IPS-18c (cell line): ENCODE results near the gene CCDC178.

Experiments
- H3K4me3 ChIP-seq: 2 replicates; pipeline ENCODE4 v1.7.0; 2013; ENCODE audit warnings: low read depth, mild to moderate bottlenecking, low read length, moderate library complexity; ENCODE audit not compliant: insufficient read depth
- H3K9me3 ChIP-seq: one replicate; pipeline ENCODE4 v1.6.1; 2013; ENCODE audit warnings: mild to moderate bottlenecking, low read length, moderate library complexity; ENCODE audit not compliant: control insufficient read depth, insufficient read depth

Gene CCDC178

GRCh38 chr18:32899819-32900218 lies 540.7 kb downstream of the CCDC178 start:
- peaks cover 6% of the 10 kb centered on the region for H3K9me3 ChIP-seq

GRCh38 chr18:32896776-32897547 lies 543.6 kb downstream of the CCDC178 start:
- peaks cover 6% of the 10 kb centered on the region for H3K9me3 ChIP-seq
- 0 out of 2 replicates have a peak overlapping the region, but pooled peaks have one; percentile 16 for H3K4me3 ChIP-seq

More at GRCh38 chr18:32899819-32900218, 540.7 kb downstream of the CCDC178 start:
- H3K4me3 ChIP-seq = no peak overlapping the region

GRCh38 chr18:32893915-32894314 lies 546.6 kb downstream of the CCDC178 start:
- peaks cover 6% of the 10 kb centered on the region for H3K9me3 ChIP-seq

GRCh38 chr18:32891797-32892196 lies 548.7 kb downstream of the CCDC178 start:
- Histone ChIP-seq H3K9me3 (no peaks in the 10 kb centered on the region), H3K4me3 (no peak overlapping the region)

More at GRCh38 chr18:32893915-32894314, 546.6 kb downstream of the CCDC178 start:
- no peak overlapping the region for H3K4me3 ChIP-seq

- Histone ChIP-seq H3K9me3 (no peaks in the 10 kb centered on the region), H3K4me3 (no peak overlapping the region)
These were observed 549.4 kb downstream of the CCDC178 start for GRCh38 chr18:32891130-32891529.

- H3K4me3 ChIP-seq = no peak overlapping the region
- H3K9me3 ChIP-seq = no peaks in the 10 kb centered on the region
These were observed 550.6 kb downstream of the CCDC178 start for GRCh38 chr18:32889615-32890593.

- Histone ChIP-seq H3K9me3 (no peaks in the 10 kb centered on the region), H3K4me3 (no peak overlapping the region)
These were observed 552.2 kb downstream of the CCDC178 start for GRCh38 chr18:32888306-32888705.
